Upper lobe of left lung (tissue), 4 donors: ENCODE results near the gene OSBP2.

Source experiments
- CTCF ChIP-seq, 6 experiments: fragments of 450-650 bp in 4 of 6; fragments of 200-600 bp in 2 of 6; sonication (generic) in 2 of 6; IDR thresholded peaks; one replicate each; pipeline ENCODE4 v1.5.1; 2016 to 2019; ENCODE audit warnings: antibody characterized with exemption in 6 of 6
- EP300 ChIP-seq, 4 donors: sonication (generic); formaldehyde crosslinking; IDR thresholded peaks; one replicate each; pipeline ENCODE4 v1.5.1; 2017; ENCODE audit warnings: antibody characterized with exemption in 4 of 4, control low read depth in 2 of 4
- POLR2A ChIP-seq, 4 donors: fragments of 450-650 bp; IDR thresholded peaks; one replicate each; pipeline ENCODE4 v1.5.1; 2016 to 2017; ENCODE audit warnings: antibody characterized with exemption in 4 of 4, mild to moderate bottlenecking in 2 of 4
- POLR2AphosphoS5 ChIP-seq, 2 donors: sonication (generic); formaldehyde crosslinking; IDR thresholded peaks; one replicate each; pipeline ENCODE4 v1.5.1; 2017; ENCODE audit warnings: antibody characterized with exemption in 2 of 2

GRCh38 chr22:30841273-30841672 lies 146.6 kb downstream of the OSBP2 start:
- TF ChIP-seq POLR2AphosphoS5 (IDR thresholded peaks at IDR 0.05) (no peak), CTCF (IDR thresholded peaks at IDR 0.05) (no peak), POLR2A (IDR thresholded peaks at IDR 0.05) (no peak), EP300 (IDR thresholded peaks at IDR 0.05) (no peak)
